GM21619 (cell line): ENCODE data around the gene MST1.
A peak's percentile ranks its signal among the peaks of the same experiment; 100 is the strongest.

Experiments
- ATAC-seq: cut with Tn5 transposase; IDR thresholded peaks from one replicate; pipeline ENCODE4 v1.9.1; 2021; ENCODE audit not compliant: unreplicated experiment

The MST1 gene

GRCh38 chr3:49680493-49681231 is 8.6 kb downstream of the MST1 start:
- ATAC-seq: no peak

GRCh38 chr3:49675912-49676311 is 13.4 kb downstream of the MST1 start:
- ATAC-seq: no peak

GRCh38 chr3:49674497-49674983 is 14.7 kb downstream of the MST1 start:
- peak; percentile 18 for ATAC-seq

GRCh38 chr3:49673715-49674496 is 15.4 kb downstream of the MST1 start, which contains the start of gene APEH:
APEH (plus strand) TSS chr3:49674351; CDS start chr3:49674402, 51 bp downstream.
- peak; percentile 79 for ATAC-seq

DNA sequence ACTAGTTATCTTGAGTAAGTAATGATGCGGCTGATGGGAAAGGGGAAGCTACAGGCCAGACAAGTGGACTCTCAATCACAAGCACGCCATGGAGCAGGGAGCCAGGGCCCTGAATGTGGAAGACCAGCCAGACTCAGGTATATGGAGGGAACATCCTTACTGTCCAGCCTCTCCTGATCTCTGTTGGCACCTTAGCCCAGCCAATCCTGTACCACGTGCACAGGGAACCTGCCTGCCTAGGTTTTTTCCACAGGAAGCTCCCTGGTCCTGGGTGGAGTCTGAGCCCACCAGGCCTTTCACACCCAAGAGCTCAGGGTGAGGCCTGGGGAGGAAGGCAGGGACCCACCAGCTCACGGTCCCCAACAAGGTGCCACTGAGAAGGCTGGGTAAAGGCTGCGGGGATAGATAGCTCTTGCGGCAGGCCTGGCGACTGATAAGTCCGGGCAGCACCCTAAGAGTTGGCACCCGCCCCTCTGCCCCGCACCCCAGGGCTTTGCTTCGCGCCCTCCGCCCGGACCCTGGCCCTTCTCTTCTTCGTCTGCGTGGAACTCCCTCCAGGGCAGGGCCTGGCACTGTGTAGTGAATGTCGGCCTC is 16.1 kb downstream of the MST1 start:
- ATAC-seq: no peak

GRCh38 chr3:49671291-49672288 is 17.7 kb downstream of the MST1 start:
- ATAC-seq: no peak

- no peak for ATAC-seq
Measured at GRCh38 chr3:49670940-49671290, 18.4 kb downstream of the MST1 start.

GRCh38 chr3:49669352-49669751 is 19.9 kb downstream of the MST1 start:
- no peak for ATAC-seq

DNA sequence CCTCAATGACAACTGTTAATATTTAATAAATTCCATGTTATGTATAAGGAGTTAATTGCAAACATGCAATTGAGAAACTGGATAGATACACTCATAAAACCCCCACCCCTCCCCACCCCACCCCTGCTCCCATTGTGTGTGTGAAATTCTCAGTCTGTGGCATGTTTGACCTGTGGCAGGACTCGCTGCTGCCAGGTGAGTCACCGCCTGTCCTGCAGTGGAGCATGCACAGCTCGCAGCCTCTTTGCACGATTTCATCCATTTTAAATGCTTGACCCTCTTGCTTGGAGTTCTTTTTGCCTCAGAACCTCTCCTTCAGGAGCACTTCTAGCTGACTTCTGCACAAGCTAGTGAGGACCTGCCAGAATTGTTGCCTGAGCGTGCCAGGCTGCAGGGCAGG is 20.4 kb downstream of the MST1 start:
- ATAC-seq: no peak

DNA sequence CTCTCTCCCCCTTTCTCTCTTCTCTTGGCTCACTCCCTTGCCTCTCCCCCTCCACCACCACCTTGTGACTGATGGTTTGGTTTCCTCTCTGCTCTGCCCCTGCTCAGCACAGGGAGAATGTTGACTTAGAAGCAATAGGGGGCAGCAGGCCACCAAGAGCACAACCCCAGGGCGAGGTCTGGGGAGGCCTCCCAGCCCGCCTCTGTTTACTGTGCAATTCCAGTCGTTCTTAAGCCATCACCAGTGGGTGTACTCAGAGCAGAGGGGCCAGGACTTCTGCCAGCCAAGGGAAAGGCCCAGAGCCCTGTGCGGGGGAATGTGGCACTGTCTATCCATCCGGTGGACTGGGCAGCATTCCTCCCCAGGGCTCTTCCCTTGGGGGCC is 20.9 kb downstream of the MST1 start:
- ATAC-seq: no peak

GRCh38 chr3:49667701-49668413 is 21.4 kb downstream of the MST1 start:
- no peak for ATAC-seq

GRCh38 chr3:49666592-49666991 is 22.7 kb downstream of the MST1 start:
- ATAC-seq: no peak

GRCh38 chr3:49665822-49666519 is 23.3 kb downstream of the MST1 start:
- ATAC-seq: no peak

DNA sequence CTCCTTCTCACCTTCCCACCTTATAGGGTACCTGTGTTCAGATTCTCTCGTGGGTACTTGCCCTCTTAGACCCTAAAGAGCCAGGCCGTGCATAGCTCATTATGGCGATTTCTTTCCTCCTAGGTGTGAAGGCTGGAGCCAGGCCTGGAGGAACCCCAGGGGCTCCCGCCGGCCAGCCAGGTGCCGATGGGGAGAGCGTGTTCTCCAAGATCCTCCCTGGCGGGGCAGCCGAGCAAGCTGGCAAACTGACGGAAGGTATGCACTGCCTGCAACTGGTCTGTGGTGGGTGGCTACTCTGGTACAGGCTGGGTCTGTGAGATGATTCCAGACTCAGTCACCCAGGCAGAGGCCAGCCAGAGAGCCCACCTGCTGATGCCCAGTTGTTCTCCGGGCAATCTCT is 25.0 kb downstream of the MST1 start:
- ATAC-seq: no peak

DNA sequence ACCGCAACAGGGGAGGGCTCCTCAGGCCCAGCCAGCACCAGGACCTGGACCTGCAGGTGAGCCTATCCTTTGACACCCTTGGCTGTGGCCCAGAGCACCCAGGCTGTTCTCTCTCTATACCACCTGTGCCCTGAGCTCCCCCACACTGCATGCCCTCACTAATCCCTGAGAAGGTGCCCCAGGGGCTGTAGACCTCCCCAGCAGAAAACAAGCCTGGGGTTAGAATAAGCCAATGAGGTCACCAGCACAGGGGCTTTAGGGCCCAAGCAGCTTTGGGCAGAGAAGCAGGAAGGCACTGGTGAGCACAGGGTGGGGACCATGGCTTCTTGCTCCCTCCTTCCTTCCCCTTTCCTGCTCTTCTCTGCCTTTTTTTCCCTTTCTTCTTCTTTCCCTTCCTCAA is 25.4 kb downstream of the MST1 start:
- ATAC-seq: no peak

GRCh38 chr3:49662720-49663413 is 26.4 kb downstream of the MST1 start:
- ATAC-seq: no peak

DNA sequence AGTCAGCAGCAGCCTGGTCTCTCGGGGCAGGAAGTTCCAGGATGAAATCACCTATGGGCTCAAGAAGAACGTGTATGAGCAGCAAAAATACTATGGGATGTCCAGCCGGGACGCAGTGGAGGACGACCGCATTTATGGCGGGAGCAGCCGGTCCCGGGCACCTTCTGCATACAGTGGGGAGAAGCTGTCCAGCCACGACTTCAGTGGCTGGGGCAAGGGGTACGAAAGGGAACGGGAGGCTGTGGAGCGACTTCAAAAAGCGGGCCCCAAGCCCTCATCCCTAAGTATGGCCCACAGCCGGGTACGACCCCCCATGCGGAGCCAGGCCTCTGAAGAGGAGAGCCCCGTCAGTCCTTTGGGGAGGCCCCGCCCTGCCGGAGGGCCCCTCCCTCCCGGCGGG is 27.3 kb downstream of the MST1 start:
- no peak for ATAC-seq

DNA sequence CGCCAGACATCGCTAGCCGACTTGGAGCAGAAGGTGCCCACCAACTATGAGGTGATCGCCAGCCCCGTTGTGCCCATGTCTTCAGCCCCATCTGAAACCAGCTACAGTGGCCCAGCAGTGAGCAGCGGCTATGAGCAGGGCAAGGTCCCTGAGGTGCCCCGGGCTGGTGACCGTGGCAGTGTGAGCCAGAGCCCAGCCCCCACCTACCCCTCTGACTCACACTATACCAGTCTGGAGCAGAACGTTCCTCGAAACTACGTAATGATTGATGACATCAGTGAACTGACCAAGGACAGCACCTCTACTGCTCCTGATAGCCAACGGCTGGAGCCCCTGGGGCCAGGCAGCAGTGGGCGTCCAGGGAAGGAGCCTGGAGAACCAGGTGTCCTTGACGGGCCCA is 28.0 kb downstream of the MST1 start:
- ATAC-seq: no peak

- ATAC-seq: no peak
Measured at GRCh38 chr3:49659756-49660155, 29.5 kb downstream of the MST1 start.
